Hepatocyte (in vitro differentiated cells): ENCODE measurements around the gene HSD17B2.

Experiments used
- EZH2 ChIP-seq: fragments of 200-600 bp; sonication (generic); IDR thresholded peaks from 2 replicates; pipeline ENCODE4 v1.6.1; 2016; ENCODE audit warnings: antibody characterized with exemption, mild to moderate bottlenecking, borderline replicate concordance
- EZH2phosphoT487 ChIP-seq: fragments of 200-600 bp; sonication (generic); IDR thresholded peaks from one replicate; pipeline ENCODE4 v1.6.1; 2018; ENCODE audit warnings: antibody characterized with exemption, mild to moderate bottlenecking, low read depth, moderate library complexity; ENCODE audit not compliant: unreplicated experiment, severe bottlenecking
- TF ChIP-seq, protein P1 (sequence below): fragments of 200-600 bp; sonication (generic); IDR thresholded peaks from 2 replicates; pipeline ENCODE4 v1.5.1; 2016; ENCODE audit warnings: antibody characterized with exemption, mild to moderate bottlenecking; ENCODE audit not compliant: poor library complexity

DNA sequence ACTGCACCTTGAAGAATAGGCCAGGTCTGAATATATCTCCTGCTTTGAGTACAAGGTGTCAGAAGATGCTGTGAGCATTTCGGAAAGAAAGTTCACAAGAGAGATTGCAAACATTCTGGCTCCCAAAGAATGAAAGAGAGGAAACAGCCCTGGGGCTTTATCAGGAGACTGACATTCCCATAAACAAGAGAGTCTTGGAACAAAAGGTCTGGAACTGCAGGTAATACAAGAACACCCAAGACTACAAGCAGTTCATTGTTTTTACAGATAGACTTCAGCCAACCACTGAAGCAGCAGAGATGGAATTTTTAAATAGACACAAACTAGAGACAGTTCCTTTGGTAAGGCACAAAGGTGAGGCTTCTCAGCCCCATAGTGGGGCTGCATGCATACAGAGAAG is 14.4 kb downstream of the HSD17B2 start:
- TF ChIP-seq, protein P1, sequence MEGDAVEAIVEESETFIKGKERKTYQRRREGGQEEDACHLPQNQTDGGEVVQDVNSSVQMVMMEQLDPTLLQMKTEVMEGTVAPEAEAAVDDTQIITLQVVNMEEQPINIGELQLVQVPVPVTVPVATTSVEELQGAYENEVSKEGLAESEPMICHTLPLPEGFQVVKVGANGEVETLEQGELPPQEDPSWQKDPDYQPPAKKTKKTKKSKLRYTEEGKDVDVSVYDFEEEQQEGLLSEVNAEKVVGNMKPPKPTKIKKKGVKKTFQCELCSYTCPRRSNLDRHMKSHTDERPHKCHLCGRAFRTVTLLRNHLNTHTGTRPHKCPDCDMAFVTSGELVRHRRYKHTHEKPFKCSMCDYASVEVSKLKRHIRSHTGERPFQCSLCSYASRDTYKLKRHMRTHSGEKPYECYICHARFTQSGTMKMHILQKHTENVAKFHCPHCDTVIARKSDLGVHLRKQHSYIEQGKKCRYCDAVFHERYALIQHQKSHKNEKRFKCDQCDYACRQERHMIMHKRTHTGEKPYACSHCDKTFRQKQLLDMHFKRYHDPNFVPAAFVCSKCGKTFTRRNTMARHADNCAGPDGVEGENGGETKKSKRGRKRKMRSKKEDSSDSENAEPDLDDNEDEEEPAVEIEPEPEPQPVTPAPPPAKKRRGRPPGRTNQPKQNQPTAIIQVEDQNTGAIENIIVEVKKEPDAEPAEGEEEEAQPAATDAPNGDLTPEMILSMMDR: no peak
- no peak for TF ChIP-seq EZH2
- no peak for TF ChIP-seq EZH2phosphoT487
